ENCODE results near the gene FAM227A.

Gene FAM227A

GRCh38 chr22:38705235-38706100 lies 49.3 kb upstream of the FAM227A start, which contains the start of gene GTPBP1 (continued):
- TF ChIP-seq, protein P1, sequence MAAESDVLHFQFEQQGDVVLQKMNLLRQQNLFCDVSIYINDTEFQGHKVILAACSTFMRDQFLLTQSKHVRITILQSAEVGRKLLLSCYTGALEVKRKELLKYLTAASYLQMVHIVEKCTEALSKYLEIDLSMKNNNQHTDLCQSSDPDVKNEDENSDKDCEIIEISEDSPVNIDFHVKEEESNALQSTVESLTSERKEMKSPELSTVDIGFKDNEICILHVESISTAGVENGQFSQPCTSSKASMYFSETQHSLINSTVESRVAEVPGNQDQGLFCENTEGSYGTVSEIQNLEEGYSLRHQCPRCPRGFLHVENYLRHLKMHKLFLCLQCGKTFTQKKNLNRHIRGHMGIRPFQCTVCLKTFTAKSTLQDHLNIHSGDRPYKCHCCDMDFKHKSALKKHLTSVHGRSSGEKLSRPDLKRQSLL (tag by site-specific recombination; IDR thresholded peaks at IDR 0.05), result peak; percentile 47; the same call in 1 of the 2 replicates
- TF ChIP-seq KLF16 (tag by site-specific recombination; IDR thresholded peaks at IDR 0.05) (no peak), ZNF561 (tag by site-specific recombination; IDR thresholded peaks at IDR 0.05; ENCODE audit: borderline replicate concordance) (0 out of 2 replicates have a peak, but pooled peaks have one; percentile 34), ZNF843 (tag by site-specific recombination; IDR thresholded peaks at IDR 0.05) (no peak), ZNF202 (tag by site-specific recombination; IDR thresholded peaks at IDR 0.05; ENCODE audit: borderline replicate concordance) (no peak), MZF1 (tag by site-specific recombination; IDR thresholded peaks at IDR 0.05; ENCODE audit: borderline replicate concordance) (no peak), ZNF391 (tag by site-specific recombination; IDR thresholded peaks at IDR 0.05; ENCODE audit: borderline replicate concordance, low read depth) (no peak; the same call in 1 of the 2 replicates), SP2 (tag by site-specific recombination; IDR thresholded peaks at IDR 0.05) (peak; percentile 100), ZNF24 (tag by site-specific recombination; IDR thresholded peaks at IDR 0.05) (0 out of 2 replicates have a peak, but pooled peaks have one; percentile 57), ZFHX2 (tag by site-specific recombination; conservative IDR thresholded peaks at IDR 0.05) (peak; percentile 87), PRDM1 (tag by site-specific recombination; IDR thresholded peaks at IDR 0.05) (peak; percentile 69), YY1 (tag by site-specific recombination; IDR thresholded peaks at IDR 0.05) (peak; percentile 84), KLF9 (tag by site-specific recombination; IDR thresholded peaks at IDR 0.05; ENCODE audit: low read depth) (peak; percentile 14; the same call in 1 of the 2 replicates), ZBTB7A (tag by site-specific recombination; IDR thresholded peaks at IDR 0.05; ENCODE audit: low read depth) (no peak), ZNF366 (tag by site-specific recombination; conservative IDR thresholded peaks at IDR 0.05) (peak; percentile 80; the same call in 1 of the 2 replicates), ZNF214 (tag by site-specific recombination; IDR thresholded peaks at IDR 0.05; ENCODE audit: borderline replicate concordance) (no peak), ZNF146 (tag by site-specific recombination; IDR thresholded peaks at IDR 0.05) (no peak), ZNF707 (tag by site-specific recombination; IDR thresholded peaks at IDR 0.05) (no peak), ZNF501 (tag by site-specific recombination; IDR thresholded peaks at IDR 0.05) (no peak), ZNF623 (tag by site-specific recombination; IDR thresholded peaks at IDR 0.05) (no peak), RBAK (tag by site-specific recombination; IDR thresholded peaks at IDR 0.05) (no peak), ZNF791 (tag by site-specific recombination; IDR thresholded peaks at IDR 0.05) (no peak), CTCF (tag by site-specific recombination; IDR thresholded peaks at IDR 0.05) (peak; percentile 78), ZBTB20 (tag by site-specific recombination; IDR thresholded peaks at IDR 0.05) (no peak), ZNF248 (tag by site-specific recombination; IDR thresholded peaks at IDR 0.05) (no peak), MYNN (tag by site-specific recombination; IDR thresholded peaks at IDR 0.05; ENCODE audit: borderline replicate concordance) (no peak), OVOL3 (tag by site-specific recombination; IDR thresholded peaks at IDR 0.05) (no peak), ZNF302 (tag by site-specific recombination; IDR thresholded peaks at IDR 0.05; ENCODE audit: low read depth) (no peak), HOXC10 (CRISPR knock-in tag; IDR thresholded peaks at IDR 0.05) (no peak), GLI4 (tag by site-specific recombination; IDR thresholded peaks at IDR 0.05) (no peak), ZNF2 (tag by site-specific recombination; IDR thresholded peaks at IDR 0.05) (peak; percentile 91; the same call in 1 of the 2 replicates), ZBTB17 (tag by site-specific recombination; IDR thresholded peaks at IDR 0.05) (peak; percentile 100), ZBTB8A (tag by site-specific recombination; IDR thresholded peaks at IDR 0.05) (peak; percentile 13; the same call in 1 of the 2 replicates)
- TF ChIP-seq, protein P2, sequence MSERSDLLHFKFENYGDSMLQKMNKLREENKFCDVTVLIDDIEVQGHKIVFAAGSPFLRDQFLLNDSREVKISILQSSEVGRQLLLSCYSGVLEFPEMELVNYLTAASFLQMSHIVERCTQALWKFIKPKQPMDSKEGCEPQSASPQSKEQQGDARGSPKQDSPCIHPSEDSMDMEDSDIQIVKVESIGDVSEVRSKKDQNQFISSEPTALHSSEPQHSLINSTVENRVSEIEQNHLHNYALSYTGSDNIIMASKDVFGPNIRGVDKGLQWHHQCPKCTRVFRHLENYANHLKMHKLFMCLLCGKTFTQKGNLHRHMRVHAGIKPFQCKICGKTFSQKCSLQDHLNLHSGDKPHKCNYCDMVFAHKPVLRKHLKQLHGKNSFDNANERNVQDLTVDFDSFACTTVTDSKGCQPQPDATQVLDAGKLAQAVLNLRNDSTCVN (tag by site-specific recombination; optimal IDR thresholded peaks at IDR 0.05), result peak; percentile 54
- TF ChIP-seq, protein P3, sequence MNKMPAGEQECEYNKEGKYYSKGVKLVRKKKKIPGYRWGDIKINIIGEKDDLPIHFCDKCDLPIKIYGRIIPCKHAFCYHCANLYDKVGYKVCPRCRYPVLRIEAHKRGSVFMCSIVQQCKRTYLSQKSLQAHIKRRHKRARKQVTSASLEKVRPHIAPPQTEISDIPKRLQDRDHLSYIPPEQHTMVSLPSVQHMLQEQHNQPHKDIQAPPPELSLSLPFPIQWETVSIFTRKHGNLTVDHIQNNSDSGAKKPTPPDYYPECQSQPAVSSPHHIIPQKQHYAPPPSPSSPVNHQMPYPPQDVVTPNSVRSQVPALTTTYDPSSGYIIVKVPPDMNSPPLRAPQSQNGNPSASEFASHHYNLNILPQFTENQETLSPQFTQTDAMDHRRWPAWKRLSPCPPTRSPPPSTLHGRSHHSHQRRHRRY (tag by site-specific recombination; IDR thresholded peaks at IDR 0.05), result no peak

All from HEK293 (cell line).